Naive thymus-derived CD4-positive, alpha-beta T cell (primary cell): Measurements from ENCODE around the gene CCK. TPM values are rescaled to one million over a fixed set of nuclear protein-coding genes. Genes with fewer than 3 reads are reported as not detected.
A peak's percentile ranks its signal among the peaks of the same experiment; 100 is the strongest.

Source experiments
- ATAC-seq: fragments of 150-1000 bp; cut with Tn5 transposase; 2 replicates; pipeline ENCODE4 v1.10.0; 2021; ENCODE audit warnings: mild to moderate bottlenecking, moderate library complexity
- CTCF ChIA-PET: fragments of 350-600 bp; sonication (Branson Sonifier 250); formaldehyde crosslinking; loops from one replicate; lab custom pipeline; 2021; ENCODE audit warnings: antibody characterized with exemption; lab: Charles Lee
- POLR2A ChIA-PET: fragments of 350-600 bp; sonication (Branson Sonifier 250); formaldehyde crosslinking; loops from one replicate; lab custom pipeline; 2021; ENCODE audit warnings: antibody characterized with exemption, inconsistent platforms; lab: Charles Lee
- DNase-seq, 9 donors: peaks; one replicate each; pipeline versions ENCODE4 v3.0.0 to v3.0.0-alpha.2; 2020 to 2022; ENCODE audit warnings: mixed read lengths in 1 of 9
- H3K27ac ChIP-seq: one replicate; pipeline ENCODE4 v1.7.0; 2013; ENCODE audit warnings: mild to moderate bottlenecking, low read depth, low read length, moderate library complexity
- H3K27me3 ChIP-seq, 2 donors: one replicate each; pipeline ENCODE4 v1.7.0; 2013; ENCODE audit warnings: low read length in 2 of 2, mild to moderate bottlenecking in 2 of 2, moderate library complexity in 2 of 2; ENCODE audit not compliant: control insufficient read depth in 2 of 2, insufficient read depth in 2 of 2
- H3K36me3 ChIP-seq, 3 experiments: 1 replicate in 2 of 3; 2 replicates in 1 of 3; pipeline ENCODE4 v1.7.0; 2013; ENCODE audit warnings: low read length in 3 of 3, mild to moderate bottlenecking in 3 of 3, moderate library complexity in 1 of 3; ENCODE audit not compliant: insufficient read depth in 3 of 3, control insufficient read depth in 2 of 3
- H3K4me1 ChIP-seq, 2 donors: one replicate each; pipeline ENCODE4 v1.7.0; 2013; ENCODE audit warnings: low read length in 2 of 2, mild to moderate bottlenecking in 2 of 2, moderate library complexity in 1 of 2; ENCODE audit not compliant: control insufficient read depth in 2 of 2, insufficient read depth in 2 of 2
- H3K4me3 ChIP-seq: 2 replicates; pipeline ENCODE4 v1.7.0; 2013; ENCODE audit warnings: mild to moderate bottlenecking, low read length
- H3K9me3 ChIP-seq, 3 experiments: 1 replicate in 2 of 3; 2 replicates in 1 of 3; pipeline ENCODE4 v1.7.0; 2013; ENCODE audit warnings: low read length in 3 of 3; ENCODE audit not compliant: control insufficient read depth in 2 of 3
- H3K27ac Mint-ChIP-seq, 9 donors: one replicate each; pipeline ENCODE4 v1.8.0; 2020 to 2022; ENCODE audit warnings: mixed read lengths in 9 of 9, mild to moderate bottlenecking in 8 of 9, moderate library complexity in 5 of 9, inconsistent platforms in 2 of 9
- H3K27me3 Mint-ChIP-seq, 5 donors: one replicate each; pipeline ENCODE4 v1.8.0; 2021 to 2022; ENCODE audit warnings: mixed read lengths in 5 of 5, mild to moderate bottlenecking in 1 of 5
- H3K36me3 Mint-ChIP-seq, 5 donors: one replicate each; pipeline ENCODE4 v1.8.0; 2020 to 2022; ENCODE audit warnings: mixed read lengths in 5 of 5, mild to moderate bottlenecking in 3 of 5, inconsistent platforms in 1 of 5
- H3K4me1 Mint-ChIP-seq, 7 donors: one replicate each; pipeline ENCODE4 v1.8.0; 2020 to 2022; ENCODE audit warnings: mixed read lengths in 7 of 7, mild to moderate bottlenecking in 3 of 7, inconsistent platforms in 1 of 7
- H3K4me3 Mint-ChIP-seq, 10 donors: one replicate each; pipeline ENCODE4 v1.8.0; 2020 to 2022; ENCODE audit warnings: mild to moderate bottlenecking in 10 of 10, mixed read lengths in 10 of 10, moderate library complexity in 6 of 10, inconsistent platforms in 2 of 10
- H3K9me3 Mint-ChIP-seq, 11 donors: one replicate each; pipeline ENCODE4 v1.8.0; 2020 to 2022; ENCODE audit warnings: mixed read lengths in 11 of 11, mild to moderate bottlenecking in 4 of 11, inconsistent platforms in 1 of 11, moderate library complexity in 1 of 11
- intact Hi-C, 2 donors: fragments of 100-400 bp; cut with micrococcal nuclease; formaldehyde crosslinking; loops; one replicate each; pipeline ENCODE4 v1.15.1; 2023
- polyA plus RNA-seq, 2 donors: library from polyadenylated mRNA; unstranded; fragments of 300-500 nt; fragmentation: Illumina TruSeq; gene quantifications; one replicate each; pipeline ENCODE4 v1.2.3, GENCODE V29; 2021
- total RNA-seq, 6 experiments: library from RNA in 5 of 6; stranded (reverse) in 5 of 6; gene quantifications; 1 replicate in 5 of 6; 2 replicates in 1 of 6; pipeline ENCODE4 v1.2.3 and lab custom pipeline; 2021 to 2026

Gene CCK, protein sequence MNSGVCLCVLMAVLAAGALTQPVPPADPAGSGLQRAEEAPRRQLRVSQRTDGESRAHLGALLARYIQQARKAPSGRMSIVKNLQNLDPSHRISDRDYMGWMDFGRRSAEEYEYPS
- total RNA-seq, result not detected
- not detected for polyA plus RNA-seq
- total RNA-seq (lab: John Stamatoyannopoulos, UW), result not detected

DNA sequence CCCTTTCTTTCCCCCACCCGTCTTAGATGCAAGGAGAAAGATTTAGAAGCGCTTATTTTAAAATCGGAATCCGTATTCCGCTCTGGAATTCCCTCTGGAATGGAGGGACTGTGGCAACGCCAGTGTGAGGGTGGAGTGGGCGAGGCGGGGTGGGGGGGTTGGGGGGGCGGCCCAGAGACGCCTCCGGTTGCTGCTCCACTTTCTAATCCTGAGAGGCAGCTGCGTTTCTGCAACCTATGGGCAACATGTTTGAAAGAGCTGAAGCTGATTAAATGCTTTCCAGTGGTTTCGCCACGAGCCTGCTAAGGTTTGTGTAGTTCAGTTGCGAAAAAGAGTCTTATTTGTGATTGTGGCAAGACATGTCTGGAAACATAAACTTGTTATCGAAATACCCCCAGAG lies at the start of gene CCK:
Gene CCK (minus strand): TSS at position 101 of the 400 bp plus-strand sequence. CDS start 2,555 bp downstream, outside the sequence.
- Histone ChIP-seq H3K9me3 (no peaks in the 10 kb centered on the region), H3K36me3 (no peaks in the 10 kb centered on the region), H3K27ac (no peak within 1 kb of the TSS), H3K27me3 (peaks cover 0 to 15% of the 10 kb centered on the region in 2 donors), H3K4me3 (no peak within 1 kb of the TSS), H3K4me1 (peaks cover 0 to 7% of the 10 kb centered on the region in 2 donors)
- ChIA-PET CTCF (no interaction called here), POLR2A (no interaction called here)
- no peak for ATAC-seq
- Mint-ChIP-seq H3K27me3 (peaks cover 52 to 82% (median 74%) of the 10 kb centered on the region in 5 donors), H3K27ac (peak within 1 kb of the TSS in 1 of 9 donors; percentile 48), H3K36me3 (peaks cover 0 to 7% (median 0%) of the 10 kb centered on the region in 5 donors), H3K4me1 (peaks cover 2 to 19% (median 13%) of the 10 kb centered on the region in 7 donors), H3K4me3 (peak within 1 kb of the TSS in 3 of 10 donors; percentile 10 to 75 (median 27)), H3K9me3 (peaks cover 0 to 18% (median 6%) of the 10 kb centered on the region in 11 donors)
- DNase-seq, result no peak
- intact Hi-C loops, result no loop called here

DNA sequence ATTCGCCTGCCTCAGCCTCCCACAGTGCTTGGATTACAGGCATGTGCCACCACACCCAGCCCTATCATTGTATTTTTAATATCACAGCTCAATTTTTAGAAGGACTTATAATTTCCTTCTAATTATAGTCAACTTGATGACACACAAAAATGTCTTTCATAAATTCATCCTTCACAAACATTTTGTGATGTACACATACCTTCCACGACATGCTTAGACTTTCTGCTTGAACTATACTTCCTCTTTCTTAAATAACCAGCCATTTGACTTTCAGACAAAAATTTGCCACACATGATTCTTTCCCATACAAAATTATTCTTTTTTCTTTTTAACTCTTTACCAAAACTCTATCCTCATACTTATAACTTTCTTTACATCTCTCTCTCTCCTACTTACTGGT lies 48.4 kb upstream of the CCK start:
- Histone ChIP-seq H3K36me3 (no peaks in the 10 kb centered on the region), H3K27me3 (no peaks in the 10 kb centered on the region), H3K27ac (no peak overlapping the region), H3K9me3 (peaks cover 0 to 9% (median 0%) of the 10 kb centered on the region in 3 experiments), H3K4me3 (no peak overlapping the region), H3K4me1 (no peaks in the 10 kb centered on the region)
- Mint-ChIP-seq H3K4me3 (no peak overlapping the region), H3K36me3 (peaks cover 2 to 19% (median 17%) of the 10 kb centered on the region in 5 donors), H3K27ac (no peak overlapping the region), H3K4me1 (no peaks in the 10 kb centered on the region), H3K27me3 (peaks cover 0 to 7% (median 0%) of the 10 kb centered on the region in 5 donors), H3K9me3 (peaks cover 14 to 59% (median 29%) of the 10 kb centered on the region in 11 donors)
- DNase-seq (no peak), ATAC-seq (no peak)
- CTCF ChIA-PET, result no interaction called here
- POLR2A ChIA-PET, result no interaction called here
- intact Hi-C loops, result no loop called here

DNA sequence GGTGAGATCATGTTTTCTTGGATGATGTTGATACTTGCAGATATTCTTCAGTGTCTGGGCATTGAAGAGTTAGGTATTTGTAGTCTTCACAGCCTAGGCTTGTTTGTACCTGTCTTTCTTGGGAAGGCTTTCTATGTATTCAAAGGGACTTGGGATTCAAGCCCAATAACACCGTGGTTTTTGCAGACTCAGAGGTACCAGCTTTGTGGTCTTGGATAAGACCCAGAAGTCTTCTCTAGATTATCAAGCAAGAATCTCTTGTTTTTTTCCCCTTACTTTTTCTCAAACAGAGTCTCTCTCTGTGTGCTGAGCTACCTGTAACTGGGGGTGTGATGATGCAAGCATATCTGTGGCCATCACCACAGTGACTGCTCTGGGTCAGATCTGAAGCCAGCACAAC lies 42.7 kb upstream of the CCK start:
- H3K36me3 ChIP-seq, result no peaks in the 10 kb centered on the region
- ChIA-PET POLR2A (interaction anchor here (0.6 kb wide), 1 partner anchor 19 kb away, joined by 3 read pairs; no protein-coding TSS in a partner anchor), CTCF (interaction anchor here (0.6 to 0.8 kb wide), 2 partner anchors 40 to 61 kb away, joined by 3 read pairs; no protein-coding TSS in a partner anchor)
- no peak for DNase-seq
- H3K9me3 ChIP-seq, result no peaks in the 10 kb centered on the region
- no peaks in the 10 kb centered on the region for H3K27me3 ChIP-seq
- no peak overlapping the region for H3K4me3 Mint-ChIP-seq
- peaks cover 0 to 9% (median 0%) of the 10 kb centered on the region in 7 donors for H3K4me1 Mint-ChIP-seq
- peaks cover 0 to 6% (median 3%) of the 10 kb centered on the region in 5 donors for H3K36me3 Mint-ChIP-seq
- H3K4me3 ChIP-seq, result no peak overlapping the region
- intact Hi-C loops, result no loop called here
- H3K4me1 ChIP-seq, result no peaks in the 10 kb centered on the region
- peaks cover 0 to 8% (median 0%) of the 10 kb centered on the region in 5 donors for H3K27me3 Mint-ChIP-seq
- ATAC-seq, result no peak
- peaks cover 4 to 8% (median 5%) of the 10 kb centered on the region in 11 donors for H3K9me3 Mint-ChIP-seq
- no peak overlapping the region for H3K27ac Mint-ChIP-seq
- H3K27ac ChIP-seq, result no peak overlapping the region

DNA sequence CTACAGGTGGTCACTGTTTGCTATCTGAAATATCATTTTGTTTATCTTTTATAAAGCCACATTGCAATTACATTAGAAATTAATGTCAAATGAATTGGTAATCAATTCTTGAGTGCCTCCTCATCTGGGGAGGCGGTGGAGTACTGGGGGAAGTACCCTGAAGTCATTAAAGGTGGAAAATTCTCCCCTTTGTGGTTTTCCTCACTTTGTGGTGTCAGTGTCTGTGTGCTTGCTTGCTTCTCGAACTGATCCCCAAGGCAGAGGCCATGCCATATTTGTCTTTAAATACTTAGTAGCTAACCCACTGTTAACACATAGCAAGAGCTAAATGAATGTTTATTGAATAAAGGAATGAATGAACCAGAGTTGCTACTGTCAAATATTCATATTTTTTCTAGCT lies 40.5 kb upstream of the CCK start:
- peaks cover 0 to 8% (median 0%) of the 10 kb centered on the region in 5 donors for H3K27me3 Mint-ChIP-seq
- Histone ChIP-seq H3K9me3 (no peaks in the 10 kb centered on the region), H3K27ac (no peak overlapping the region), H3K27me3 (no peaks in the 10 kb centered on the region), H3K4me1 (no peaks in the 10 kb centered on the region), H3K36me3 (no peaks in the 10 kb centered on the region), H3K4me3 (no peak overlapping the region)
- ATAC-seq (no peak), DNase-seq (no peak)
- ChIA-PET POLR2A (no interaction called here), CTCF (no interaction called here)
- intact Hi-C loops, result no loop called here
- peaks cover 0 to 4% (median 0%) of the 10 kb centered on the region in 11 donors for H3K9me3 Mint-ChIP-seq
- peaks cover 0 to 18% (median 5%) of the 10 kb centered on the region in 7 donors for H3K4me1 Mint-ChIP-seq
- no peak overlapping the region for H3K27ac Mint-ChIP-seq
- no peaks in the 10 kb centered on the region for H3K36me3 Mint-ChIP-seq
- H3K4me3 Mint-ChIP-seq, result no peak overlapping the region

DNA sequence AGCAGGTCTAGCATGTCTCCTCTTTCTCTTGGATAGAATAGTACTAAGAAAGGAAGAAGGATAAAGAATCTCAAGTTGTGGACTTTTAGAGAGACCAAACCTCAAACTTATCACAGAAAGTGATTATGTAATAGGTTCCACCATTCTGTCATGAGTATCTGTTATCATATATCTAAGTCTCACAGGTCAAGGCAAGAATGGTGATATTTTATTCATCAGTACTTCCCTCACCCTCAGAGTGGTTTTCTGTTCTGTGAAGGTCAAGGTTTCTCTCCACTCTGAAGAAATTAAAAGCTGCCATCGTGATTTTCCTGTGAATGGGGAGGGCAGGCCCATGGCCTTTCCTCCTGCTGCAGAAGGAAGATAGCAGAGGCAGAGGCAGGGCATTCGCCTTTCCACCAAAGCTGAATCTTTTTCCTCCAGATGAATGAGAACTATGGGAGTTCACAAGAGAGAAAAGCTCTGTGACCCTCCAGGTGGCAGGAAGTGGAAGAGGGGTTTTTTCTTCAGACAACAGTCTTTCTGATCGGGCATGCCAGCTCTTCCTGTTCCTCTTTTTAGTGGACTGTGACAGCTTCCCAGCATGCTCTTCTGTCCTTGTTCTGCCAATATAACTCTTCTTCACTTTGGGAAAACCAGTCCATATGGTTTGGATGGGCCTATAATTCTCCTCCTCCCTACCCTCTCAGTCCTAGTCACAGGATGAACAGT lies 37.1 kb upstream of the CCK start:
- Histone ChIP-seq H3K9me3 (no peaks in the 10 kb centered on the region), H3K4me3 (no peak overlapping the region), H3K36me3 (no peaks in the 10 kb centered on the region), H3K27me3 (no peaks in the 10 kb centered on the region), H3K27ac (no peak overlapping the region), H3K4me1 (no peaks in the 10 kb centered on the region)
- ChIA-PET POLR2A (no interaction called here), CTCF (interaction anchor here (1.7 kb wide), 1 partner anchor 140 kb away, joined by 3 read pairs; no protein-coding TSS in a partner anchor)
- H3K27me3 Mint-ChIP-seq, result peaks cover 0 to 8% (median 0%) of the 10 kb centered on the region in 5 donors
- H3K36me3 Mint-ChIP-seq, result peaks cover 0 to 4% (median 0%) of the 10 kb centered on the region in 5 donors
- H3K9me3 Mint-ChIP-seq, result peaks cover 0 to 6% (median 0%) of the 10 kb centered on the region in 11 donors
- peaks cover 0 to 18% (median 5%) of the 10 kb centered on the region in 7 donors for H3K4me1 Mint-ChIP-seq
- intact Hi-C loops, result no loop called here
- DNase-seq (no peak), ATAC-seq (no peak)
- no peak overlapping the region for H3K4me3 Mint-ChIP-seq
- H3K27ac Mint-ChIP-seq, result no peak overlapping the region

DNA sequence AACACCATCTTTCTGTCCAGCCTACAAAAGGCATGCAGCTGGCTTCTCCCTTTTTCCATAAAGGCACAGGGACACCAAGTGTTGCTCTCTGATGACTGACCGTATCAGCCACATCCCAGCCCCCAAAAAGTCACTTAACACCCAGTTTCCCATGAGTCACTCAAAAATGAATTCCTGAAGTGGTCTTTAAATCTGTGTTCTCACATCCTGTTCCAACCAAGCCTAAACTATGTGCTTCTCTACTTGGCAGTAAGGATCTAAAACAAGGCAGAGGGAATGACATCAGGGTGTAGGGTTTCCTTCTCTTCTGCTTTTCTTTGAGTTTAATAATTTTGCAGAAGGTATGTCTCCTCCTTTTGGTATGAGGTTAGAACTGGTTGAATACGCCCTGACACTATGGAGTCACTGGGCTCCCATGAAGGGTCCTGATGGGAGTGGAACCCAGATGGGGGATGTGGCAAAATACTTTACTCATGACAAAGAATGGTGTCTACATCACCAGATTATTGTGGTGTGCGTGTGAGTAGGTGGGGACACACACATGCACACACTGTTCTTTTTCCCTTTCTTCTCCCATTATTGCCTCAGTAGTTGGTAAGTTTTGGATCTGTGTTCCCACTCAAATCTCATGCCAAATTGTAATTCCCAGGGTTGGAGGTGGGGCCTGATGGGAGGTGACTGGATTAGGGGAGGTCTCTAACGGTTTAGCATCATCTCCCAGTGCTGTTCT lies 35.6 kb upstream of the CCK start:
- peaks cover 0 to 18% (median 5%) of the 10 kb centered on the region in 7 donors for H3K4me1 Mint-ChIP-seq
- intact Hi-C loops, result no loop called here

More for the DNA sequence above, 35.6 kb upstream of the CCK start:
- no peak overlapping the region for H3K27ac ChIP-seq
- Mint-ChIP-seq H3K4me3 (no peak overlapping the region), H3K27me3 (peaks cover 0 to 13% (median 5%) of the 10 kb centered on the region in 5 donors), H3K27ac (no peak overlapping the region), H3K9me3 (peaks cover 0 to 6% (median 0%) of the 10 kb centered on the region in 11 donors), H3K36me3 (peaks cover 0 to 4% (median 0%) of the 10 kb centered on the region in 5 donors)
- no peaks in the 10 kb centered on the region for H3K27me3 ChIP-seq
- DNase-seq, result no peak
- ATAC-seq, result no peak
- H3K4me3 ChIP-seq, result no peak overlapping the region
- ChIA-PET CTCF (no interaction called here), POLR2A (no interaction called here)
- no peaks in the 10 kb centered on the region for H3K4me1 ChIP-seq
- no peaks in the 10 kb centered on the region for H3K36me3 ChIP-seq
- no peaks in the 10 kb centered on the region for H3K9me3 ChIP-seq
